AG09309 (cell line): ENCODE measurements around the gene BRINP3.

Source experiments
- DNase-seq: peaks from one replicate; pipeline ENCODE4 v3.0.0-alpha.2; 2010; ENCODE audit warnings: low read depth
- H3K4me3 ChIP-seq: 2 replicates; pipeline ENCODE4 v1.5.1; 2011; ENCODE audit warnings: mild to moderate bottlenecking, low read depth, low read length, moderate library complexity; ENCODE audit not compliant: control insufficient read depth
- TF ChIP-seq, protein P1 (sequence below): IDR thresholded peaks from 2 replicates; pipeline ENCODE4 v1.5.1; 2011; ENCODE audit warnings: mild to moderate bottlenecking, low read depth, low read length, inconsistent platforms; ENCODE audit not compliant: insufficient read depth, control insufficient read depth; ENCODE audit errors: missing control alignments

The BRINP3 gene

DNA sequence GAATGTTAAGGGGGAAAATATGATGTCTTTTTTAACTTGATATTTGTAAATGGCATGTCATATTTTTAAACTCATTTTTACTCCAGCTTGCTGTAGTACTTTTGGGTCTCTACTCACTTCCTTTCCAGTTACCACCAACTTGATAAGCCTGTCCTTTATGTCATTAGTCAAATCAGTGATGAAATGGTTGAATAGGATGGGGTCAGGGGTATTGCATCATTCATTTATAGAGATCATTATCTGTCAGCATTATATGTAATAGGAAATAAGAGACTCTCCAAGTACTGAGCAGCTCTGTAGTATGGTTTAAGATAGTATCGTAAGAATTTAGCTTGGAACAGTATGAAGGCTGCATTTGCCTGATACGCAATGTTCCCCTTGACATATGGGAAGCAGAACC lies 227.3 kb downstream of the BRINP3 start:
- no peak overlapping the region for H3K4me3 ChIP-seq
- DNase-seq = no peak
- TF ChIP-seq, protein P1, sequence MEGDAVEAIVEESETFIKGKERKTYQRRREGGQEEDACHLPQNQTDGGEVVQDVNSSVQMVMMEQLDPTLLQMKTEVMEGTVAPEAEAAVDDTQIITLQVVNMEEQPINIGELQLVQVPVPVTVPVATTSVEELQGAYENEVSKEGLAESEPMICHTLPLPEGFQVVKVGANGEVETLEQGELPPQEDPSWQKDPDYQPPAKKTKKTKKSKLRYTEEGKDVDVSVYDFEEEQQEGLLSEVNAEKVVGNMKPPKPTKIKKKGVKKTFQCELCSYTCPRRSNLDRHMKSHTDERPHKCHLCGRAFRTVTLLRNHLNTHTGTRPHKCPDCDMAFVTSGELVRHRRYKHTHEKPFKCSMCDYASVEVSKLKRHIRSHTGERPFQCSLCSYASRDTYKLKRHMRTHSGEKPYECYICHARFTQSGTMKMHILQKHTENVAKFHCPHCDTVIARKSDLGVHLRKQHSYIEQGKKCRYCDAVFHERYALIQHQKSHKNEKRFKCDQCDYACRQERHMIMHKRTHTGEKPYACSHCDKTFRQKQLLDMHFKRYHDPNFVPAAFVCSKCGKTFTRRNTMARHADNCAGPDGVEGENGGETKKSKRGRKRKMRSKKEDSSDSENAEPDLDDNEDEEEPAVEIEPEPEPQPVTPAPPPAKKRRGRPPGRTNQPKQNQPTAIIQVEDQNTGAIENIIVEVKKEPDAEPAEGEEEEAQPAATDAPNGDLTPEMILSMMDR = no peak

DNA sequence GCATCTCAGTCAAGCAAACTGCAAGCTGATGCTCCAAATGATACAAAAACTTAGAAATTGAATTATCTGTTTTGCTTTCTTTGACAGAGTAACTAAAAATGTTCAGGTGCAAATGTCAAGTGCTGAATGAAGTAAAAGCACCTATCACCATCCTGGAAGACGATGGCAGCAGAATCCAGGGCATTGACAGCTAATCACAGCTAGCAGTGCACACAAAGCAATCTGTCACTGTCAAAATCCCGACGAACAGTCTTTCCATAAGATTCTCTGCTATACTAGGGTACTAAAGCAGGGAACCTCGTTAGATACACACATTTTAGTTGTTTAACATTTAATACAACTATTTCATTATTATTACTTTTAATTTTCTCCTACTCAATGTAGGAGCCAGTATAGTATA lies 233.3 kb downstream of the BRINP3 start:
- H3K4me3 ChIP-seq = no peak overlapping the region
- TF ChIP-seq, protein P1 = no peak
- no peak for DNase-seq

DNA sequence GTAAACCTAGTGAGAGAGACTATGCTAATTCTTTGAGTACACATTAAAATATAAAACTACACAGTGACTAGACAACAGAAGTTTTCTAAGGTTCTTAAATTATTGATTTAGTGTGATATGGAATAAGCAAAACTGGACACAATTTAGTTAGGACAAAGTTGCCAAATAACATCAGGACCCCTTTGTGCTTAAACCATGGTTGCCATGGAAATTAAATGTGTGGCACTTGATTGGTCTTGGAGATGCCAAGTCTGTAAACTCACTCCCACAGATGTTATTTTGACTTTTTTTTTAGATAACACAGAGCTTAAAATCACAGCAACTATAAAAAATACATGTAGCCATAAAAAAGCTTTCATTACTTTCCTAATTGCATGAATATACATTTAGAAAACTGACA lies 234.6 kb downstream of the BRINP3 start:
- no peak overlapping the region for H3K4me3 ChIP-seq
- no peak for DNase-seq
- TF ChIP-seq, protein P1 = no peak

DNA sequence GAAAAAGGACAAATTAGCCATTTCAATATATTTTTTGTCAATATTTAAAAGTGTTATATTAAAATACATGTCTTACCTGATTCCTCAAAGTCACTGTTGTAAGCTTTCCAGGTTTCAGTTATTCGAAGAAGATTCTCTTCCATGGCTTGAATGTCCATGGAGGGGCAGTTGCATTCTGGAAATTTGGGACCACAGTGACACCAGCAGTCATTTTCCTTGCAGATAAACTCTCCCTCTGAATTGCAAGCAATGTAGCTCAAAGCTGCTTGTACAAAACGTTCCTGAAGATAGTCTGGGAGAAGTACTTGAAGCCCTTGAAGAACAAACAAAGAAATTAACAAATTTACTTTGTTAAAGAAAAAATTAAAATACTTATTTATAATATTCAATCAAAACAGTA lies 251.7 kb downstream of the BRINP3 start:
- no peak overlapping the region for H3K4me3 ChIP-seq
- DNase-seq = no peak
- TF ChIP-seq, protein P1 = no peak

DNA sequence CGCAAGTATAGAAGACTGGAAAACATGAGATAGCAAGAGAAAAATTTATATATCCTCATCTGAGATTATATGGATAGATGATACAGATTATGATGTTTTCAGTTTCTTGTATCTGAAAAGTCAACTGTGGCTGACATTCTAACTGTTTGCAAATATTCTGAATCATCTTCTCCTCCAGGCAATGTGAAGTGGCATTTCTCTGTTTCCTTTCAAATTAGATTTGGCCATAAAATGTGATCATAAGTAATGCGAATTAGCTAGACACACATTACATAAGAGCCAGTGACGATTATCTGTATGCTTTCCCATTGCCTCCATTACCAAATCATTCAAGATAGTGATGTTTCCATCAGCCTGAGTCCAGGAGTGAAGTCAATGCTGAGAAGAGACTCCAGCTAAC lies 265.2 kb downstream of the BRINP3 start:
- no peak for DNase-seq

DNA sequence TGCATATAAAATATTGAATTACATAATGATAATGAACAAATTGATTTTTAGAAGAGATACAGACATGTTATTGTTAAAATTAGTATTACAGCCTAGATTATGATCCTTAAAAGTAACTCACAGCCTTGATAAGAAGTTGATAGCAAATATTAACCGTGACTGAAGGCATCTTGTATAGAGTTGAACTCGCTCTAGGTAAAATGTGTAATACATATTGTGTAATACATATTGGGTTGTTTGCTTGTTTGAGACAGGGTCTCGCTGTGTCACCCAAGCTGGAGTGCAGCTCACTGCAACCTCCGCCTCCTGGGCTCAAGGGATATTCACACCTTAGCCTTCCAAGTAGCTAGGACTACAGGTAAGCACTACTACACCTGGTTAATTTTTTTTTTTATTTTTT lies 269.9 kb downstream of the BRINP3 start:
- DNase-seq = no peak
- TF ChIP-seq, protein P1 = no peak
- H3K4me3 ChIP-seq = no peak overlapping the region

More for the DNA sequence above, 265.2 kb downstream of the BRINP3 start:
- no peak overlapping the region for H3K4me3 ChIP-seq
- TF ChIP-seq, protein P1 = no peak

DNA sequence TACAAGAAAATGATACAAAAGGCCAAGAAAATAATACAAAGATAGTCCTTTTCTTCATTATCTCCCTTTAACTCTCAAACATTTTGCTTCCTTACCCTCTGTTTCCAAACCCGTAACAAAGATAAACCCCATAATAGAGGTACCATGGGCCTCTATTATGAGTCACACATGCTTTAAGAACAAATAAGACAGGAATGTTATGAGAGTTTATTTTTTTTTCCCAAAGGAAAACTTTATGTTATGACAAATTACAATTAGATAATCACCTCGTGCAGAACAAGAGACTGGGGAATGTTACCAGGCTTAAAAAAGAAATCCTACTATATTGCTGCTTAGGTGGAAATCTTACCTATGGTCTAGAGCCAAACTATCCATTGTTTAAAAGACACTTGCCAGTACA lies 272.0 kb downstream of the BRINP3 start:
- TF ChIP-seq, protein P1 = no peak
- H3K4me3 ChIP-seq = no peak overlapping the region
- DNase-seq = no peak
